ENCODE measurements around the gene ABCA7. TPM values are rescaled to one million over a fixed set of nuclear protein-coding genes. Genes with fewer than 3 reads are reported as not detected.

ABCA7 gene
- total and polyA plus RNA-seq, 2 of the 13 experiments (the other 11 are each of a cell fraction or from before 2014, with no cell fraction given): 4.4 to 32.4 TPM

DNA sequence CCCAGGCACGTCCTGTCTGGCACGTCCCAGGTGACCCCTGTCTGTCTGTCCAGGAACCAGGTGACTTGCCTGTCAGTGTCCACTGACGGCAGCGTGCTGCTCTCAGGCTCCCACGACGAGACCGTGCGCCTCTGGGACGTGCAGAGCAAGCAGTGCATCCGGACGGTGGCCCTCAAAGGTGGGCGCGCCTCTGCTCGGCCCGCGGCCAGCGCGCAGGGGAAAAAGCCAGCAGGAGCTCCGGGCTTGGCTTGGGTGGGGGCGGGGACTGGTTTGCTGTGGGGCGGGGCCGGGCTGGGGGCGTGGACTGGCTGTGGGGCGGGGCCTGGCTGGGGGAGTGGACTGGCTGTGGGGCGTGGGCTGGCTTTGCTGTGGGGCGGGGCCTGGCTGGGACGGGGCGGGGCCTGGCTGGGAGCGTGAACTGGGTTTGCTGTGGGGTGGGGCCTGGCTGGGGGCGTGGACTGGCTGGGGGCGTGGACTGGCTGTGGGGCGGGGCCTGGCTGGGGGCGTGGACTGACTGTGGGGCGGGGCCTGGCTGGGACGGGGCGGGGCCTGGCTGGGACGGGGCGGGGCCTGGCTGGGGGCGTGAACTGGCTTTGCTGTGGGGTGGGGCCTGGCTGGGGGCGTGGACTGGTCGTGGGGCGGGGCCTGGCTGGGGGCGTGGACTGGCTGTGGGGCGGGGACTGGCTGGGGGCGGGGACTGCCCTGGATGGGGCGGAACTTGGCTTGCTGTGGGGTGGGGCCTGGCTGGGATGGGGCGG lies 48.6 kb upstream of the ABCA7 start (continued):
- TF ChIP-seq ATM (IDR thresholded peaks at IDR 0.05; ENCODE audit: borderline replicate concordance) (no peak), DNMT1 (CRISPR knock-in tag; IDR thresholded peaks at IDR 0.05) (no peak)

DNA sequence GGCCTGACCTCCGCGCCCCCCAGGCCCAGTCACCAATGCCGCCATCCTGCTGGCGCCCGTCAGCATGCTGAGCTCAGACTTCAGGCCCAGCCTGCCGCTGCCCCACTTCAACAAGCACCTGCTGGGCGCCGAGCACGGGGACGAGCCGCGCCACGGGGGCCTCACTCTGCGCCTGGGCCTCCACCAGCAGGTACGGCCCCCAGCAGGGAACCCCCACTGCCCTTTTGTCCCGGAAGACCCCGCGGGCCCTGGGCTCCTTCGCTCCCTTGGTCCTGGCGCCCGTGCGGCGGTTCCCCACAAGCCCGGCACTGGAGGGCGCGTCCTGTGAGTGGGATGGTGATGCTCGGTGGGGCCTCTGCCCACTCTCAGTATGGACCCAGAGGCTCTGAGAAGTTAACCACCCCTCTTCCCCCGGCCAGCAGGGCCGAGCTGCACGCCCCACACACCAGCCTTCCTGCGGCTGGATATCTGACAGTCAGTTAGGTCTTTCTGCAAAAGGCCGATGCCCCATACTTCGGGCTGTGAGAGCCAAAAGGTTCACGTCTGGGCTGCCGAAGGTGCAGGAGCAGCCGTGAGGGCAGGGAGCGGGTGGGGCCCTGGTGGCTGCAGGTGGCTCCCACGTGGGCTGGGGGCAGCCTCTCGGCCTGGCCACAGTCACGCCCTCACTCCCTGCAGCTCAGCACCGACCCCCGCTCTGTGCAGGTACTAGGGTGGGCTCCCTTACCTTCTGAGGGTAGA lies 47.8 kb upstream of the ABCA7 start:
- FAIRE-seq (no peak), ATAC-seq (no peak), DNase-seq (ENCODE audit: low spot score) (no peak)
- no peaks in the 10 kb centered on the region for H3K27me3 ChIP-seq (ENCODE audit: control insufficient read depth in 1 of 2, insufficient read depth in 2 of 2, low read length in 2 of 2)
- H3K27ac ChIP-seq (ENCODE audit: extremely low read length, insufficient read depth, low read length): peak overlapping the region; percentile 86
- in situ Hi-C loops (cut with HindIII; ENCODE audit: extremely low pct_ligation_motif_present, low pct_unique_long_range_greater_than_20kb): no loop called here
- ChIA-PET POLR2A (interaction anchor here (2.2 kb wide), 1 partner anchor 8 kb away, joined by 14 read pairs; the partner anchor contains the start of gene WDR18), CTCF (ENCODE audit: low intra/inter-chr PET ratio, low total read pairs) (no interaction called here)
- H3K4me2 ChIP-seq (ENCODE audit: low read depth, low read length): no peak overlapping the region
- H3K36me3 ChIP-seq (replicated peaks in 1 of 2; ENCODE audit: control insufficient read depth in 1 of 2, insufficient read depth in 2 of 2, low read length in 2 of 2): peaks cover 15 to 29% of the 10 kb centered on the region in 2 experiments
- no TSS peak for BruUV-seq (replicated peaks)
- H3K79me2 ChIP-seq (ENCODE audit: insufficient read depth, low read length): no peaks in the 10 kb centered on the region
- H2AFZ ChIP-seq (ENCODE audit: low read length): no peak overlapping the region
- peaks cover 39% of the 10 kb centered on the region for H3K4me1 ChIP-seq (ENCODE audit: insufficient read depth, low read length)
- no peak overlapping the region for H3K4me3 ChIP-seq (replicated peaks in 1 of 3; ENCODE audit: insufficient read depth in 1 of 3, low read depth in 2 of 3, low read length in 3 of 3)
- H3K9ac ChIP-seq (ENCODE audit: insufficient read depth, low read depth, low read length): peak overlapping the region; percentile 41; the same call in 1 of the 2 replicates
- H4K20me1 ChIP-seq (ENCODE audit: insufficient read depth, low read length): peaks cover 6% of the 10 kb centered on the region; the same call in 1 of the 2 replicates
- no peaks in the 10 kb centered on the region for H3K9me3 ChIP-seq (ENCODE audit: low read length)
- intact Hi-C loops (cut with micrococcal nuclease; ENCODE audit: unreplicated experiment): loop anchor here (10.0 kb wide), 1 partner anchor 207 kb away; no protein-coding TSS in a partner anchor
- over 99% methylated on average over 24 of the region's 42 CpGs for WGBS (ENCODE audit: low lambda C conversion rate)
- TF ChIP-seq MZF1 (CRISPR knock-in tag; IDR thresholded peaks at IDR 0.05; ENCODE audit: borderline replicate concordance): no peak
- no peak for TF ChIP-seq ZNF34 (CRISPR knock-in tag; IDR thresholded peaks at IDR 0.05; ENCODE audit: borderline replicate concordance)
- TF ChIP-seq ZNF512B (CRISPR knock-in tag; IDR thresholded peaks at IDR 0.05; ENCODE audit: borderline replicate concordance): no peak
- TF ChIP-seq ZNF484 (CRISPR knock-in tag; IDR thresholded peaks at IDR 0.05; ENCODE audit: borderline replicate concordance, low read depth): no peak
- peak; percentile 63 for TF ChIP-seq RBFOX2 (IDR thresholded peaks at IDR 0.05; ENCODE audit: low read depth, low read length)
- TF ChIP-seq ELF3 (CRISPR knock-in tag; IDR thresholded peaks at IDR 0.05): no peak
- TF ChIP-seq ZNF883 (CRISPR knock-in tag; IDR thresholded peaks at IDR 0.05; ENCODE audit: not compliant biosample characterization): no peak
- no peak for TF ChIP-seq FOXP1 (IDR thresholded peaks at IDR 0.05)
- no peak for TF ChIP-seq FOXP1 (CRISPR knock-in tag; IDR thresholded peaks at IDR 0.05)
- TF ChIP-seq HNF1B (CRISPR knock-in tag; IDR thresholded peaks at IDR 0.05): no peak
- peak; percentile 37; the same call in 1 of the 2 replicates for TF ChIP-seq RXRA (CRISPR knock-in tag; IDR thresholded peaks at IDR 0.05)
- TF ChIP-seq, protein P1, sequence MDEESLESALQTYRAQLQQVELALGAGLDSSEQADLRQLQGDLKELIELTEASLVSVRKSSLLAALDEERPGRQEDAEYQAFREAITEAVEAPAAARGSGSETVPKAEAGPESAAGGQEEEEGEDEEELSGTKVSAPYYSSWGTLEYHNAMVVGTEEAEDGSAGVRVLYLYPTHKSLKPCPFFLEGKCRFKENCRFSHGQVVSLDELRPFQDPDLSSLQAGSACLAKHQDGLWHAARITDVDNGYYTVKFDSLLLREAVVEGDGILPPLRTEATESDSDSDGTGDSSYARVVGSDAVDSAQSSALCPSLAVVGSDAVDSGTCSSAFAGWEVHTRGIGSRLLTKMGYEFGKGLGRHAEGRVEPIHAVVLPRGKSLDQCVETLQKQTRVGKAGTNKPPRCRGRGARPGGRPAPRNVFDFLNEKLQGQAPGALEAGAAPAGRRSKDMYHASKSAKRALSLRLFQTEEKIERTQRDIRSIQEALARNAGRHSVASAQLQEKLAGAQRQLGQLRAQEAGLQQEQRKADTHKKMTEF (CRISPR knock-in tag; IDR thresholded peaks at IDR 0.05): no peak

Measured in HepG2 (cell line).